ENCODE data around the gene TP53I3.
"Not testable (repeated sequence)": the region's sequence is repeated elsewhere in the genome, so short reads cannot be mapped to it uniquely, and the experiment has no call there.

Gene TP53I3, protein sequence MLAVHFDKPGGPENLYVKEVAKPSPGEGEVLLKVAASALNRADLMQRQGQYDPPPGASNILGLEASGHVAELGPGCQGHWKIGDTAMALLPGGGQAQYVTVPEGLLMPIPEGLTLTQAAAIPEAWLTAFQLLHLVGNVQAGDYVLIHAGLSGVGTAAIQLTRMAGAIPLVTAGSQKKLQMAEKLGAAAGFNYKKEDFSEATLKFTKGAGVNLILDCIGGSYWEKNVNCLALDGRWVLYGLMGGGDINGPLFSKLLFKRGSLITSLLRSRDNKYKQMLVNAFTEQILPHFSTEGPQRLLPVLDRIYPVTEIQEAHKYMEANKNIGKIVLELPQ

DNA sequence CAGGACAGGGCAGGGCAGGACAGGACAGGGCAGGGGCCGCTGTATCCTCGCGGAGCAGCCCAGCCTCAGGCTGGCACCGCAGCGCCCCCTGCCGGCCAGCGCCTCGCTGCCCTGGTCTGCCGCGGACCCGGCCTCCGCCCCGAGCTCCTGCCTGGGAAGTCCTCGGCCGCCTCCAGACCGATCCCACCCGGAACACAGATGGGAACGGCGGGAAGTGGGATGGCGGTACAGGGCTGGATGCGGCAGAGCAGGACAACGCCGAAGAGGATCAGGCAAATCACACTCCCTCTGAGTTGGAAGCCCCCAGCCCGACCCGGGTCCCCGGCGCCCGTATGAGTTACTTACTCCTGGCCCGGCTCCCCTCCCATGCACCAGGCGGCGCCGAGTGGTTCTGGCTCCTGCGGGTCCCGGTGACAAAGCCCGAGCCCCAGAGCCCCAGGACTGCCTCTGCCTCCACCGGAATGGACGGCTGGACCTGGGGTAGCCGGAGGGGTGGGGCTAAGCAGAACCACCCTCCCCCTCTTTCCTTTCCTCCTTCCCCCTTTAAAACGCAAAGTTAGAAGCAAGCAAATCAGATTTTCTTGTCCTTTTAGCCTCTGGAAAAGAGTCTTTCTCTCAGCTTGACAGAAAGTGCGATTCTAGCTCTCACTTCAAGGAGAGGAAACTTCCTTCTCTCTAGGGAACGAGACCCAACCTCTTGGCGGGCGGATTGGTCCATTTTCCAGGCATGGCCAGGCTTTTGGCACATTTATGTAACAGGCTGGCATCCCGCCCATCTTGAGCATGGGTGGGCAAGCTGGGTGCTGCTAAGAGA lies at the start of gene TP53I3:
TSS of gene TP53I3 (minus strand) at position 449 of the 814 bp plus-strand sequence. CDS start 508 bp downstream, outside the sequence.
- DNase-seq: peak; percentile 33

- DNase-seq: no peak
Observed at GRCh38 chr2:24132543-24132942, 47.9 kb upstream of the TP53I3 start.

GRCh38 chr2:24125956-24126355 lies 41.3 kb upstream of the TP53I3 start:
- DNase-seq: no peak

DNA sequence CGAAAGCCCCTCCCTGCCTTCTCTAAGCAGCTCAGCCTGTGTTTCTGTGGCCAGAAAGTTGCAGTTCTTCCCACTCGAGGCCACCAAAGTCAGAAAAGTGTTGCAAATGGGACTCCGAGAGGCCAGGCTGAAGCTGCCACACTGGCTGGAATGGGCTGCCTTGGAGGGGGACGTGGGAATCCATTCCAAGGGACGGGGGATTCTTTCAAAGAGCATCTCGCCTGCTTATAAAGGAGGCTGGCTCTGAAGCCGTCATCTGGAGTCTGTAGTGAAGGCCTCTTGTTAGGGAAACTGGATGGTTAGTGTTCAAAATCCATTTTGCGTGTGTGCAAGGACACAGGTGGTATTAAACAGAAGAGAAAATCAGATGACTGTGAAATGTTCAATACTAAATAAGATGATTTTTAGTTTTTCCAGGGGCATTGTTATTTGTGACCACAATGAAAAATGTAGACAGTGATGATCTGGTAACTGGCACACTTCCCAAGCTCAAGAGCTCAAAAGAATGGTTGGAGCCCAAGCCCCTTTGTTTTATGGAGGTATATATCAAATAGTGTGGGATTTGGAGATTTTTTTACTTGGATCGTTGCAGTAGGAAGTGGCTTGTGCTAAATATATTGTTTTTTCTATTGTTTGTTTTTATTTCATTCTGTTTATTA lies 39.4 kb upstream of the TP53I3 start:
- DNase-seq: peak; percentile 63

DNA sequence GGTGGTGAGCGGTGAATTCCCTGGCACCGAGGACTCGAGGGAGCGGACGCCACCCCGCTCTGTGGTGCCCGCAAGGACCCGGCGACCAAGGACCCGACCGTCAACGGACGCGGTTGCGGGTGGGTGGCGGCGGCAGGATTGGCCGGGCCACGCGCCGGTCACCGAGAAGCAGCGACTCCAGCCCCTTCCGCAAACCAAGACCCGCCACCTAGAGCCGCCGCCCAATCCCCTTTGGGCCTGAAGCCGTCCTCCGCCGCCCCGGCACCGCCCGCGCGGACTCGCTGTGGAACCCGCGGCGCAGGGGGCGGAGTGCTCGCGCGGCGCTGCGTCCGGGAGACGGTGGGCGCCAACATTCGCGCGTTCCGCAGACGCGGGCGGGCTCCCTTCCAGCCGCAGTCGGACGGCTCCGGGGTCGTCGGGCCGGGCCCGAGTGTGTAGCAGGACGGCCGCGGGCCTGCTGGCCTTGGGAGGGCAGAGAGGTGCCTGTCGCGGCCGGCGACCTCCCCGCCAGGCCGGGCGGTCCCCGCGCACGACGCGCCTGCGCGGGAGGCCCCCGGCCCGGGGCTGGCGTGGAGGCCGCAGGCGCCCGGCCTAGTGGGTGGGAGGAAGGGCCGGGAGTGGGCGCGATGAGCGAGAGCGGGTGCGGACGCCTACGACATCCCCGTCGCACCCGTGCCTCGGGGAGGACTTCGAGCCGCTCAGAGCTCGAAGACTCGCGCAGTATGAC lies 38.7 kb upstream of the TP53I3 start, which contains the start of the genes FAM228B and PFN4:
TSS of gene FAM228B (plus strand) at position 275 of the 727 bp plus-strand sequence. CDS start 893 bp downstream, outside the sequence.
TSS of gene PFN4 (minus strand) at position 140 of the 727 bp plus-strand sequence. CDS start 799 bp downstream, outside the sequence.
- peak; percentile 72 for DNase-seq

DNA sequence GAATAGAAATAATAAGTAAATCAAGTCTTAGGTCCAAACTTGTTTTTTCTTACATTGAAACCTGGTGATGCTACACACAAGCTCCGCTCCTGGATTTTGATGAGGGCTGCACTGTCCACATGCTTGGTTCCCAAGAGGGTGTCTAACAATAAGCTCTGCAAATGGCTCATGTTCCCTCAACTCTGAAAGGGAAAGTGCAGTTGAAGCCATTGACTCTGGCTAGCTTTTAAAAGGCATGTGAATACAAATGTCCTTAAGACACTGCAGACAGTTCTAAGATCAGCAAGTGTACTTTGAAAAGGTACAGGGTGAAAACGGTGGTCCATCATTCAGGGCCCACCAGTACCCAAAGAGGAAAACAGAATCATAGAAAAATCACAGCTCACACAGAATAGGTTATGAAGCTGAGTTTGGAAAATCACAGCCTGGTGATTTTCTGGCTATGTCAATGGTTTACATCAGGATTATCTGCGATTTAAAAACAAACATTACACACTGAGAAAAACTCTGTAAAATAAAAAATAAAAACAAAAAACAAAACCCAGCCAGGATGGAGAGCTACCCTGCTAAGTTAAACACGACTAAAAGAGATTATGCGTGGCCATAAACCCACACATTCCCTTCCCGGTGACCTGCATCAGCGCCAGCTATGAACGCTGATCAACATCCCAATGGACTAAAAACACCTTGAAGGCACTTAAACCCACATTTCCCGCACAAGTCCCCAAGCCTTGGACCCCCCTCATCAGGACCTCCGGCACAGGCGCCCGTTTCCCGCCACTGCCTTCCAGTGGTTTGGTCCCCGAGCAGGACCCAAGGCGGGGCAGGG lies 37.9 kb upstream of the TP53I3 start:
- DNase-seq: peak; percentile 55

GRCh38 chr2:24121469-24121868 lies 36.8 kb upstream of the TP53I3 start:
- DNase-seq: no peak

- no peak for DNase-seq
Observed at GRCh38 chr2:24121066-24121465, 36.4 kb upstream of the TP53I3 start.

DNA sequence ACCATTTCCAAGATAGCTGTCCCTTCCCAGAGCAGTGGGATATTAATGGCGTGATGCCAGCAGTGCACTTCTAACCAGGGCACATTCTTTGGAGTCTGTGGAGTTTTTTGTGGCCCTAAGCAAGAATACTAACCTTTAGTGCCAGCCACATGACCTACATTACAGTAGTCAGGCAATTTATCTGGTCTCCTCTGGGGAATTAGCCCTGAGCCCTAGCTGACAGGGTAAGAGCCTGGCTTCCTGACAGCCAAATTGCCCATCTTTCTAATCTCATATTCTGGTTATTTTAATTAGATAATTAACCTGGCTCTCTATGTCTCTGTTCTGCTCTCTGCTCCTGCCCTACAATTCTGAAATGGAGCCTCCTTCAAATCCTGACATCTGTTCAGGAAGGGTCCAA lies 33.3 kb upstream of the TP53I3 start:
- no peak for DNase-seq

DNA sequence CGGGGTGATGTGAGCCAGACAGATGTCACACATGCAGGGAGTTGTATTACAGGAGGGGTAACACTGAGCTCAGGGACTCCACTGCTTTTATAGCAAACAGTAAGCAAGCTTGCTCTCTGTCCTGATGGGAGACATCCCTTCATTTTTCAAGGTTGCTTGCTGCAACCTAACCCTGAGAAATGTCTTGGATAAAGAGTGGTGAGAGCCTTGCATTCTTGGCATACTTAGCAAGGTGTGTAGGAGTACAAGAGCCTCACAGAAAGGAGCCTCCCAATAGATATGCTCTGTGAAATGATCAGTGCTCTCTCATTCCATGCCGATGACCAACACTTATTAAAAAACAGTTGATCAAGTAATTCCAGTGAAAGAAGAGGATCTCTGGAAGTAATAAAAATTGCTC lies 30.4 kb upstream of the TP53I3 start:
- DNase-seq: no peak

- no peak for DNase-seq
Observed at GRCh38 chr2:24111407-24111901, 26.8 kb upstream of the TP53I3 start.

GRCh38 chr2:24110660-24111303 lies 26.1 kb upstream of the TP53I3 start:
- DNase-seq: no peak

DNA sequence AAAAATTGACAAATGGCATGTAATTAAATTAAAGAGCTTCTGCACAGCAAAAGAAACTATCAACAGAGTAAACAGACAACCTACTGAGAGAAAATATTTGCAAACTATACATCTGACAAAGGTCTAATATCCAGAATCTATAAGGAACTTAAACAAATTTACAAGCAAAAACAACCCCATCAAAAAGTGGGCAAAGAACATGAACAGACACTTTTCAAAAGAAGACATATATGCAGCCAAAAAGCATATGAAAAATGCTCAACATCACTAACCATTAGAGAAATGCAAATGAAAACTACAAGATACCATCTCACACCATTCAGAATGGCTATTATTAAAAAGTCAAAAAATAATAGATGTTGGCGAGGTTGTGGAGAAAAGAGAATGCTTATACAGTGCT lies 24.8 kb upstream of the TP53I3 start:
- DNase-seq: not testable (repeated sequence)

GRCh38 chr2:24107336-24107735 lies 22.7 kb upstream of the TP53I3 start:
- no peak for DNase-seq

- DNase-seq: no peak
Observed at GRCh38 chr2:24106786-24107185, 22.2 kb upstream of the TP53I3 start.

DNA sequence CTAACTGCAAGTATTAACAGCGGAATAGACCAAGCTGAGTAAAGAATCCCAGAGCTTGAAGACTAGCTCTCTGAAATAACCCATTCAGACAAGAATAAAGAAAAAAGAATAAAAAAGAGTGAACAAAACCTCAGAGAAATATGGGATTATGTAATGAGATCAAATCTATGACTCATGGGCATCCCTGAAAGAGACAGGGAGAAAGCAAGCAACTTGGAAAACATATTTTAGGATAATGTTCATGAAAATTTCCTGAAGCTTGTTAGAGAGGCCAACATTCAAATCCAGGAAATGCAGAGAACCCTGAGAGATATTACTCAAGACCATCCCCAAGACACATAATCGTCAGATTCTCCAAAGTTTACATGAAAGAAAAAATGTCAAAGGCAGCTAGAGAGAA lies 21.2 kb upstream of the TP53I3 start:
- no peak for DNase-seq

DNA sequence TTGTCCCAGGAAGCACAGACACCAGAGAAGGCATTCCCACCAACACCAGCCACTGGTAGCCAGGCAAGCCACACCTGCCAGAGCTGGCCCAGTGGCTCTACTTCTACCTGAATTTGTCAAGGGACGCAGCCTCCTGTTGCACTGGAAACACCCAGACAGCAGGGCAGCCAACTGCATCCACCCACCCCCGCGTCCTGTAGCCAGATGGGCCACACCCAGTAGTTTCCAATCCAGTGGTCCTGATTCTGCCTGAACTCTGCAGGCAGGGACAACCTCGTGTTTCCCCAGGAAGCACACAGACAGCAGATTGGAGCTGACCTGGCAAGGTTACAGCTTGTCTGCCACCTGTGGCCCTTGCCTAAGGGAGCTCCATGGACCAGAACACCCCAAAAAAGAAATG lies 20.3 kb upstream of the TP53I3 start:
- no peak for DNase-seq

DNA sequence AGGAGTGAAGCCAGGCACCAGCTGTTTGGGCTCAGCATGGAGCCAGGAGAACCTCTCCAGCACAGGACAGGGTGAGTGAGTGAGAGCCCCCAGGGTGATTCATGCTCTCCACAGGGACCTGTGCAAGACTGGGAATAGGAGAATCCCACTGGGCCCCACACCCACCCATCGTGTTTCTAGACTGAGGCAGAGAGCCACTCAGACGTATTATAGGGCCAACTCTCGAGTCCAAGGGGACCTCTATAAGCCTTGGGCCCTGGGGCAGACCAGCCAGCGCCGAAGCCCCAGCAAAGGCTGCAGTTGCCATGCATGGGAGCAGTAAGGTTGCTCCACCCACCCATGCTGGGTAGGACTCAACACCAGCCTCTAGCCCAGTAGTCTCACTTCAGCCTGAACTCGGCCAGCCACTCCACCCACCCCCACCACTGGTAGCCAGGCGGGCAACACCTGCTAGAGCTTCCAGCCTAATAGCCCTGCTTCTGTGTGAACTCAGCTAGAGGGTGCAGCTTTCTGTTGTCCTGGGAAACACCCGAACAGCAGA lies 19.5 kb upstream of the TP53I3 start:
- no peak for DNase-seq

GRCh38 chr2:24102677-24103076 lies 18.0 kb upstream of the TP53I3 start:
- DNase-seq: no peak

- no peak for DNase-seq
Observed at GRCh38 chr2:24101992-24102391, 17.4 kb upstream of the TP53I3 start.

GRCh38 chr2:24100732-24101131 lies 16.1 kb upstream of the TP53I3 start:
- DNase-seq: not testable (repeated sequence)
